Measurements from ENCODE around the gene PDLIM7.

PDLIM7 gene

GRCh38 chr5:177447611-177448243, 49.7 kb downstream of the PDLIM7 start:
- in situ Hi-C loops (cut with MboI; ENCODE audit: low sequenced_read_pairs, unreplicated experiment): no loop called here
- no peak for DNase-seq (ENCODE audit: low spot score)

GRCh38 chr5:177447066-177447610, 50.3 kb downstream of the PDLIM7 start:
- in situ Hi-C loops (cut with MboI; ENCODE audit: low sequenced_read_pairs, unreplicated experiment): no loop called here
- DNase-seq (ENCODE audit: low spot score): peak; percentile 86
- no peak for TF ChIP-seq CTCF (IDR thresholded peaks at IDR 0.05; ENCODE audit: borderline replicate concordance, control extremely low read depth, extremely low read depth, insufficient read depth, missing control alignments)

More at GRCh38 chr5:177447611-177448243, 49.7 kb downstream of the PDLIM7 start:
- no peak for TF ChIP-seq CTCF (IDR thresholded peaks at IDR 0.05; ENCODE audit: borderline replicate concordance, control extremely low read depth, extremely low read depth, insufficient read depth, missing control alignments)

- no peak for TF ChIP-seq CTCF (IDR thresholded peaks at IDR 0.05; ENCODE audit: borderline replicate concordance, control extremely low read depth, extremely low read depth, insufficient read depth, missing control alignments)
- peak; percentile 89 for DNase-seq (ENCODE audit: low spot score)
- in situ Hi-C loops (cut with MboI; ENCODE audit: low sequenced_read_pairs, unreplicated experiment): no loop called here
Measured at GRCh38 chr5:177446200-177447065, 51.0 kb downstream of the PDLIM7 start, which contains the start of gene PRR7. TSS of gene PRR7 (plus strand) at chr5:177446814. CDS start at chr5:177455068, 8,254 bp downstream.

GRCh38 chr5:177445917-177446199, 51.5 kb downstream of the PDLIM7 start:
- no peak for DNase-seq (ENCODE audit: low spot score)
- TF ChIP-seq CTCF (IDR thresholded peaks at IDR 0.05; ENCODE audit: borderline replicate concordance, control extremely low read depth, extremely low read depth, insufficient read depth, missing control alignments): no peak
- in situ Hi-C loops (cut with MboI; ENCODE audit: low sequenced_read_pairs, unreplicated experiment): no loop called here

- in situ Hi-C loops (cut with MboI; ENCODE audit: low sequenced_read_pairs, unreplicated experiment): no loop called here
- no peak for TF ChIP-seq CTCF (IDR thresholded peaks at IDR 0.05; ENCODE audit: borderline replicate concordance, control extremely low read depth, extremely low read depth, insufficient read depth, missing control alignments)
- no peak for DNase-seq (ENCODE audit: low spot score)
Measured at GRCh38 chr5:177445052-177445916, 52.1 kb downstream of the PDLIM7 start.

Measured in GM13976 (cell line).